Fibroblast of skin of right biceps (primary cell): ENCODE results near the gene KIF25.

Source experiments
- DNase-seq: peaks from one replicate; pipeline ENCODE4 v3.0.0-alpha.2; 2013

The KIF25 gene

DNA sequence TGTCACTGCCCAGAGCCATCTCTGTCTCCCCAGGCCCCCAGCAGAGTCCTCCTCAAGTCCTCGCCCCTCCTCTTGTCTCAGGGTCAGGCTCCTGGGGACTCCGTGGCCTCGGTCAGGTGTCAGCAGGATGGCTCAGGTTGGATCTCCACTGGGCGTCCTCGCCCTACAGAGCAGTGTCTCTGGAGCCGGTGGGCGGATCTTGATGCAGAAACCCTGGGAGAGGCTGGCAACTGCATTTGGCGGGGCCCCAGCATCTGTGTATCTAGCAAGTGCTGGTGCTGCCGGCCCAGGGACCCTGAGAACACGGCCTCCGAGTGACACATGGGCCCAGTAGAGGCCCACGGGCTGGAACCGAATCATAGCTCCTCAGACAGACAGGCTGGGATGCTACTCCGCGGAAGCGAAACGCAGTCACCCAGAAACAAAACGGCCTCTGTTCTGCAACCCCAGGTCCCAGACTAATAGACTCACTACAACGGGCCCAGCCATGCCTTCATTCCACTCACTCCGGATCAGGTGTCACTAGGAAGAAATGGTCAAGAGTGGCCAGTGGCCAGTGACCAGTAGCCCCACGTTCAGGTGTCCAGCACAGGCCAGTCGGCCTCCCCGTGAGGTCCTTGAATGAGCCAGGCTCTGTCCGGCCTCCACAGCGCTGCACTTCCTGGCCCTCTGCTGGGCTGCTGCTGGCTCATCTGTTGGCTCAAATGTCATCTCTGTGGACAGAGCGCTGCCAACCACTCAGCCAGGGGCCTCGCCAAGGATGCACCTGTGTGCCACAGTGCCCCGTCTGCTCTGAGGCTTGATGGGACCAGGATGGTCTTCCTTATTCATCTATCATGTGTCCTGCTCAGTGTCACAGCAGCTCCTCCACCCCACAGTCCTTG lies 94.2 kb downstream of the KIF25 start:
- no peak for DNase-seq

DNA sequence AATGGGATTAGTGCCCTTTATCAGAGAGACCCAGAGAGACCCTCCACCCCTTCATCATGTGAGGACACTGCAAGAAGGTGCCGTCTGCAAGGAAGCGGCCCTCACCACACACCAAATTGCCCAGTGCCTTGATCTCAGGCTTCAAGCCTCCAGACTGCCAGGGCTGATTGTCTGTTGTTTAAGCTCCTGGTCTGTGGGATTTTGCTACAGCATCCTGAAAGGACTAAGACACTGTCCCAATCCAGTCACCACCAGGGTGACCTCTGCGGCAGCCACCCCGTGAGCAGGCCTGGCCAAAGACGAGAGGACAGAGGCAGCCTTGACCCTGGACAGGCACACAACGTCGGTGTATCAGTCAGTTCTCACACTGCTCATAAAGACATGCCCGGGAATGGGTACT lies 95.1 kb downstream of the KIF25 start:
- no peak for DNase-seq

DNA sequence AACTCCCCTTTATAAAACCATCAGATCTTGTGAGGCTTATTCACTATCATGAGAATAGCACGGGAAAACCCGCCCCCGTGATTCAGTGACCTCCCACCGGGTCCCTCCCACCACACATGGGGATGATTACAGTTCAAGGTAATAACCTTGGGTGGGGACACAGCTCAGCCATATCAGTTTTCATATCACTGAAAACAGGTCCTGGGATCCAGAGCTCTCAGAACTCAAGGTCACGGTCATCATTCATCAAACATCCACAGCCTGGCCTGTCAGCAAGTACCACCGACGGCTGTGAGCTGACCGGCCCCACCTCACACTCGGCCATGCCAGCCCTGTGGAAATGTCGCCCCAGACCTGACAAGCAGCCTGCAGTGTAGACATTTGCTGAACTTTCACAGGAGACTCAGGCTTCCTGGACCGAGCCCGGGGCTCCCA lies 95.6 kb downstream of the KIF25 start:
- no peak for DNase-seq

DNA sequence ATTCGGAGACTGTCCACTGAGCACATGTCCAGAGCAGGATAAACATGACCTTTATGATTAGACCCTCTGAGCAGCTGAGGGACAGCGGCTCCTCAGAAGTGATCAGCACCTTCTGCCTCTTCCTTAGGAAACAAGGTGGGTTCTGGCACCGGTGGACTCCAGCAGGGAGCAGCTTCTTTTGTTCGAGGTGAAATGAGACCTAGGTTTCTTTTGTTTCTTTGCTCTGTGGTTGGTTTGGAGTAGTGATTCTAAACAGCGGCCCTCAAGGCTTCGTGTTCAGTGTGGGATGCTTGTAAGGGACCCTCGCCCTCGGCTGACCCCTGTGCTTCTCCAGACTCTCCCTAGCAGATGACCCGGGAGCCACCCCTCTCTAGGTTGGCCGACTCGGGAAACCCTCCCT lies 96.2 kb downstream of the KIF25 start:
- no peak for DNase-seq
